Fibroblast of skin of left quadriceps (primary cell): Measurements from ENCODE around the gene LRRC42.

Experiments used
- DNase-seq, 2 experiments: peaks; one replicate each; pipeline ENCODE4 v3.0.0-alpha.2; 2013; ENCODE audit warnings: low read depth in 2 of 2

LRRC42 gene, protein sequence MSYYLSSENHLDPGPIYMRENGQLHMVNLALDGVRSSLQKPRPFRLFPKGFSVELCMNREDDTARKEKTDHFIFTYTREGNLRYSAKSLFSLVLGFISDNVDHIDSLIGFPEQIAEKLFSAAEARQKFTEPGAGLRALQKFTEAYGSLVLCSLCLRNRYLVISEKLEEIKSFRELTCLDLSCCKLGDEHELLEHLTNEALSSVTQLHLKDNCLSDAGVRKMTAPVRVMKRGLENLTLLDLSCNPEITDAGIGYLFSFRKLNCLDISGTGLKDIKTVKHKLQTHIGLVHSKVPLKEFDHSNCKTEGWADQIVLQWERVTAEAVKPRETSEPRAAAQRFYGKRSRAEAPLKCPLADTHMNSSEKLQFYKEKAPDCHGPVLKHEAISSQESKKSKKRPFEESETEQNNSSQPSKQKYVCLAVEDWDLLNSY

DNA sequence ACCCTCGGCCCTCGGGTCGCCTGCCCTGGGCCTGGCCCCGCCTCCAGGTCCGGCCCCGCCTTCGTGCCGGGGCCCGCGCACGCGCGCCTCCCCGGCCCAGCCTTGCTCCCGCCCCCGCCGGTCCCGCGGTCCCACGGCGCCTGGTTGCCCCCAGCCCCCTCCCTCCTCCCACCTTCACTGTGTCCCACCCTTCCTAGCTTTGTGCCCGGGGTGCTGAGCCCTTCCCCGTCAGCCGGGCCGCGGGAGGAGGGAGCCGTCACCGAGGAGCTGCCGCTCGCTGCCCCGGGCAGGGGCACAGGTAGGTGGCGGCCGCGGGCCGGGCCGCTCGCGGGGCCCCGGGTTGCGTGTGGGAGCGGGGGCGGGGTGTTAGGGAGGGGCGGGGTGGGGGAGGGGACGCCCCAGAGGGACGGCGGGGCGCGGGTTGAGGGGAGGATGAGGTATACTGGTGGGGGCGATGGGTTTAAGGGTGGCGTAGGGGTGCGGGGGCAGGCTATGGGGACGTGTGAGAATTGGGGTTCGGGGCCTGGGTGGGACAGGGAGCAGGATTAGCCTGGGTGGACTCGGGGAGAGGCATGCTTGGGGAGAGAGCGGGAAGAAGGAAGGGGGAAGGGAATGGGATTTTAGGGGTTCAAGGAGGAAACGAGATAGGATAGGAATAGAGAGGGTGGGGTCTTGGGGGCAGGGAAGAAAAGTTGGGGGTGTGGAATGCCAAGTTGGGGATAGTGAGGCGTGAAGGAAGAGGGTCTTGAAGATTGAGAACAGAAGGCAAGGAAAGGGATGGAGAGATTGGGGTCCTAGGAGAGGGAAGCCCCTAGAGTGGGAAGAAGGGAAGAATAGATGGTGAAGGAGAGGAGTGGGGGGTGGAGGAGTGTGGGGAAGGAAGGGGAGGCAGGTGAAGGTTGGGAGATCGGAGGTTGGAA is at the start of gene LRRC42:
LRRC42 (plus strand) TSS at position 99 of the 920 bp plus-strand sequence. CDS start 5,650 bp downstream, outside the sequence.
- no peak for DNase-seq

DNA sequence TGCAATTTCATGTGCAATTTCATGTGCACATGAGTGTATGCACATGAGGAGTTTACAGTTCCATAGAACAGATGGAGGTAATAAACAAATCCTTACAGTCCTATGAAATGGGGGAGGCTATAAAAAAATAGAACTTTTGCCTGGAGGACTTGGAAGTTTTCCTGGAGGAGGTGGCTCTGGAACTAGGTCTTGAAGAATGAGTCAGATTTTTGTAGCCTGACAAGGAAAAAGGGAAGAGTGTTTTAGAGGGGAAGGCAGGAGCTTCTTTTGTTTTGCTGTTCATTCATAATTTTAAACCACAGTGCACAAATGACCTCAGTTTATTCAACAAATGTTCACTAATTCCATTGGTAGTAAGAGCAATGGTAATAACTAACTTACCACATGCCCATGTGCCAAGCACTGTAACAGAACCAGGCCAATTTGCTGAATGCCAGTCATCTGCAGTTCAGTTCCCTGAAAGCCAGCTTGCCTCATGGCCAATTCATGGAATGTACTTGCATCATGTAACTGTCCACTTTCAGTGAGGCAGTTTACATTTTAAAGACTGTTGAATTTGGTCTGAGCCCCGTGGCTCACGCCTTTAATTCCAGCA is 49.4 kb upstream of the LRRC42 start:
- peak; percentile 87 to 90 for DNase-seq

DNA sequence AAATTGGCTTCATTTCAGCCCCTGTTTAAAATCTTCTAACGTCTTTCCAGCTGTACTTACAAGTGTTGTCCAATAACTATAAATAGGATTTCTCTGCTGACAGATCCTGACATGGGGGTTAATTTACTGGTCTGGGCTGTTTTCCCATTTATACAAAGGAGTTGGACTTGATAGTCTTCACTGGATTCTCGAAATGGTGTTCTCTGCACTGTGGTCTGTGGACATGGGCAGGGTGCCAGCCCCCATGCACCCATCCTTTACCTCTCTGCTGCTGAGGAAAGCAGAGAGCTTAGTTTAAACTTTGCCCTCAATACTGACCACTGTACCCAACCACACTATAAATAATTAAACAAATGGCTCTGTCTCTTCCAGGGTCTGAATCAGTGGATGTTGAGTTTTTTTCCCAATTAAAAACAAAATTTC is 46.9 kb upstream of the LRRC42 start:
- peak; percentile 72 for DNase-seq

DNA sequence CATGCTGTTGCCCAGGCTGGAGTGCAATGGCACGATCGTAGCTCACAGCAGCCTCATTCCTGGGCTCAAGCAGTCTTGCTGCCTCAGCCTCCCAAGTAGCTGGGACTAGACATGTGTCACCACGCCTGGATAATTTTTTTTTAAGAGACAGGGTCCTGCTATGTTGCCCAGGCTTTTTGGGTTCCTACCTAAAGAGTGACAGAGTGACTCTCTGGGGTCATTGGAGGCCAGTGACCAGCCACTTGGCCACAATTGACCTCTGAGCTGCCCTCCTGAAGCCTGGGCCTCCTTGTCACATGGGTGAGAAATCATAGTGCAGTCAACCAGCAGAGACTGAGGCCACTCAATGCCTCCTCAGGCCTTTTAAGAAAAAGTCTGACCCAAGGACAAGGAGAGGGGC is 46.4 kb upstream of the LRRC42 start:
- no peak for DNase-seq

DNA sequence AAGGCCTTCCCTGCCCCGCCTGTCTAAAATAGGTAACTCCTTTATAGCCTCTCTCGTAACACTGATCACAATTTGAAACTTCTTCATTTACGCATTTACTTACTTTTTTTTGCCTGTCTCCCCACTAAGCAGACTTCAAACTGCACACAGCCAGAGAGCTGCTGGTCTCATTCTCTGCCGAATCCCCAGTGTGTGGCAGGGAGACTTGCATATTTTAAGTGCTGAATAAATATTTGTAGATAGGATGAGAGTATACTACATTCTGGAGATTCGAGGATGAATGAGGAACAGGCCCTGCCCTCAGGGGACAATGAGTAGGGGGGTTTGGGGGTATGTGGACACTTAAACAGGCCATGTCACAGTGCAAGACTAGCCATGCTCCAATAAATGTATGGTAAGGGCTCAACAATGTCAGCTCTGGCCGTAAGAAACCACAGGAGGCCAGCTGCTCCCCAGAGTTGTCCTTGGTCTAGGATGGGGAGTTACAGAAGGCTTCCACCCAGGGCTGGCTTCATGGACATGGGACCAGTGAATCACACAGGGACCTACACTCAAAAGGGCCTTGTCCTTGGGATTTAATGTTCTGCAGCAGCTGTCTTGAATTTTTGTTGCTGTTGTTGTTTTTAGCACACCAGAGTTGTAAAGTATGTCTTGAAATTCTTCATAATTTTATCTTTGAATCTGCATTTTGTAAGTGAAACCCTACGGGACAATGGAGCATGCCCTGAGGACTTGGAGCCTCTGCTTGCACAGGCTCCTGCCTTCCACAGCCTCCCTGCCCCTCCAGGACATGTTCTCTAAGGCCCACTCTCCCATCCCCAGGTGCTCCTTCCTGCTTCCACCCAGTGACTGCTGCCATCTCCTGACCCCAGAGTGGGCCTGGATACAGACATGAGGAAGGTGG is 43.7 kb upstream of the LRRC42 start:
- no peak for DNase-seq

DNA sequence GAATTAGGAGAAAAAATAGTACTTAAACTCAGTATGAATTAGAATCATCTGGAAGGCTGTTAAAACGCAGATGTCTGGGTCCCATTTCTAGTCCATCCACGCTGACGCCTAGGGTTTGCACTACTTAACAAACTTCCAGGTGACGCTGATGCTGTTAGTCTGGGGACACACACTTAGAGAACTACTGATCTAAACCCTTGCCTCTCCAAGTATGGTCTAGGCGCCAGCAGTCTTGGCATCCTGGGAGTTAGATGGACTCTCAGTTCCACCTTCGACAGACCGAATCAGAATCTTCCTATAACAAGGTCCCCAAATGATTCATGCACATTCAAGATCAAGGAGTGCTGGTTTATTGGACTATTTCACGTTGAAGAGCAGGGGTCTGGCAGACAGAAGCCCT is 40.6 kb upstream of the LRRC42 start:
- no peak for DNase-seq

DNA sequence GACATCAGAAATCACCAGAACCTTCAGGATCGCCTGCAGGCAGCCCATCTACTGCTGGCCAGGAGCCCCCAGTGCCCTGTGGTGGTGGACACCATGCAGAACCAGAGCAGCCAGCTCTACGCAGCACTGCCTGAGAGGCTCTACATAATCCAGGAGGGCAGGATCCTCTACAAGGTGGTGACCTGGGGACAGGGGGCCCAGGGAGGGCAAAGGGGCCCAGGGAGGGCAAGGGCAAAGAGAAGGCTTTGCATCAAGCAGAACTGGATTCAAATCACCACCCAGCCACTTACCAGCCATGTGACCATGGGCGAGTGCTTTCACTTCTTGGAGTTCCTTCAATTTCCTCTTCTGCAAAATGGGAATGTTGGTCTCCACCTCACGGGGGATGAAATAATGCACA is 40.0 kb upstream of the LRRC42 start:
- no peak for DNase-seq

DNA sequence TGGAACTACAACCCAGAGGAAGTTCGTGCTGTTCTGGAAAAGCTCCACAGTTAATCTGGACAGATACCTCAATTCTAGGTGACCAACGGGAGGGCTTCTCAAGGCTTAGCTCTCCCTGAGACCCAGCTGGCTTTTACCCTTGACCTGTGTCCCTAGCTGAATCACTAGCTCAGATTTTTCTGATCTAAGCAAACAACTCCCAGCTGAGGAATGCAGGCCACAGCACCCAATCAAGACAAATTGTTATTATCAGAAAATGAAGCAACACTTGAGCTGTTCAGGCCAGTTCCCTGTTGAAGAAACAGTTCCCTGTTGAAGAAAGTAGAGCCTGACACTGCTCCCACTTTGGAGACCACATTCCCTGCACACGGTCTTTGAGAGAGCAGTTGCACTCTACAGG is 36.2 kb upstream of the LRRC42 start:
- no peak for DNase-seq

DNA sequence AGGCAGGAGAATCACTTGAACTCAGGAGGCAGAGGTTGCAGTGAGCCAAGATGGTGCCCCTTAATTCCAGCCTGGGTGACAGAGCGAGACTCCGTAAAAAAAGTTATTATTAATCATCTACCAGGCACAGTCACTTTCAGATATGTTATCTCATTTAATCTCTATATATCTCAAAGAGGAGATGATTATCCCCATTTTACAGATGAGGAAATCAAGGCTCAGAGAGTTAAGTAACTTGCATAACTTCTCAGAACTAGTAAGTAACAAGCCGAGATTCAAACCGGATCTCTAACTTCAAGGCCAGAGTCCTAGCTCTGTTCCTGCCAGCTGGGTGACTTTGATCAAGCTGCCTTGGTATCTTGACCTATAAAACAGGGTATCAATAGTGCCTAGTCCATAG is 34.7 kb upstream of the LRRC42 start:
- DNase-seq = no peak

DNA sequence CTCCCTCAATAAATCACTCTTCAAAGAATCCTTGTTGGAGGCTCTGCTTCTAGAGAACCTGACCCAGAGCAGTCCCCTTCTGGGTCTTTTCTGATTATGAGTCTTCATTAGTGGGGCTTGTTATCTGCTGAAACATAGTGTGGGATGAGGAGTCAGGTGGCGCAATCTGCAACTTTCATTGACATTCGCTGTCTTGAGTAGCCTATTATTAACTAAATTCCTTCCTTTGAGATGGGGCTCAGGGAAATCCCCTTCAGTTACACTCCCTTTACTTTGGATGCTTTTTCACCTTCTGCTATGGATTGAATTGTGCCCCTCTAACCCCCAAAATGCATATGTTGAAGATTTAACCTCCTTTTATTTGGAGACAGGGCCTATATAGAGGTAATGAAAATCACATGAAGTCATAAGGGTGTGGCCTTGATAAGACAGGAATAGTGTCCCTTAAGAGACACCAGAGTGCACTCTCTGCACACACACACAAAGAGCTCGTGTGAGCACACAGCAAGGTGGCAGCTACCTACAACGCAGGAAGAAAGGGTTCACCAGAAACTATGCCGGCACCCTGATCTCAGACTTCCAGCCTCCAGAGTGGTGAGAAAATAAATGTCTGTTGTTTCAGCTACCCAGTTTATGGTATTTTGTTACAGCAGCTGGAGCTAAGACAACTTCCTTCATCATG is 32.7 kb upstream of the LRRC42 start:
- no peak for DNase-seq

DNA sequence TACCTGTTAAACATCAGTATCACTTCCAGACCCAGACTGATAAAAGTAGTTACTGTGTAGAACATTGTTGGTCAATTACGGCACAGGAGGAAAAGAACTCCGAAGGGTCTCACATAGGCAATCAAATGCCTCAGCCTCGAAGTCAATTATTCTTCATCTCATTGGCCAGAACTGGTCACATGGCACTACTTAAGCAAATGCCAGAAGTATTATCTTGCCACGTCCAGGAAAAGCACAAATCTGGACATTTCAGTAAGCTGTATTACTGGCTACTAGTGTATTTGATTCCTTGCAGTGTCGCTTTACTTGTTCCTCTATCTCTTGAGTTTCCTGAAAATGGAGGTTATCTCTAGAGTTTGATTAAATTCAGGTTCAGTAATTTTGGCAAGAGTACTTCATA is 27.8 kb upstream of the LRRC42 start:
- no peak for DNase-seq

DNA sequence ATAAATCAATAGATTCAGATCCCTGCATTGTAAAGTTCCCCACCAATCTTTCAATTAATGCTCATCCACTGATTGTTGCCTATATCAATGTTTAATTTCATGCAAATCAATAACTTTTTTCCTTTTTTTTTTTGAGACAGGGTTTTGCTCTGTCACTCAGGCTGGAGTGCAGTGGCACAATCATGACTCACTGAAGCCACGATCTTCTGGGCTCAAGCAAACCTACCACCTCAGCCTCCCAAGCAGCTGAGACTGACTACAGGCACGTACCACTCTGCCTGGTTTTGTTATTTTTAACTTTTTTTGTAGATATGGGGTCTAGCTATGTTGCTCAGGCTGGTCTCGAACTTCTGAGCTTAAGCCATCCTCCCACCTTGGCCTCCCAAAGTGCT is 26.5 kb upstream of the LRRC42 start:
- DNase-seq = no peak

DNA sequence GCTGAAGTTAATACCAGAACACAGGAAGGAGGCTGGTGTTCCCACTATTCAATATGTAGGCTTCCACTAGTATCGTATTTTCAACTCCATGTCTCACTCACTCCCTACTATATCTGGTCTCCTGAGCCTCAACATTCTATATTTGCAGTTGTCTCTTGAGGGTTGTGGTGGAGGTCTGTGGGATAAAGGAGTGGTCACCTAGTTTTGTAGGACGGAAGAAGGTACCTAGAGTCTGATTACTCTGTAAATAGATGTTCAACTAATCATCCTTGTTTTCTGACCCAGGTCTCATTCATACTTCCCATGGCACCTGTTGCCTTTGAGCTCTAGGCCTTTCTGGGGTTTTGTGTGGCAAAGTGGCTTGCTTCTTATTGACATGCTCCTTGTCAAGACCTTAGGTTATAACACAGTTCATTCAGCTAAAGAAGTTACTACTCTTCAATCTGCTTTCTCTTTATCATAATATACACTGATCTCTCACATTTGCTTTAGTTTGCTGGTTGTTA is 18.7 kb upstream of the LRRC42 start:
- no peak for DNase-seq

DNA sequence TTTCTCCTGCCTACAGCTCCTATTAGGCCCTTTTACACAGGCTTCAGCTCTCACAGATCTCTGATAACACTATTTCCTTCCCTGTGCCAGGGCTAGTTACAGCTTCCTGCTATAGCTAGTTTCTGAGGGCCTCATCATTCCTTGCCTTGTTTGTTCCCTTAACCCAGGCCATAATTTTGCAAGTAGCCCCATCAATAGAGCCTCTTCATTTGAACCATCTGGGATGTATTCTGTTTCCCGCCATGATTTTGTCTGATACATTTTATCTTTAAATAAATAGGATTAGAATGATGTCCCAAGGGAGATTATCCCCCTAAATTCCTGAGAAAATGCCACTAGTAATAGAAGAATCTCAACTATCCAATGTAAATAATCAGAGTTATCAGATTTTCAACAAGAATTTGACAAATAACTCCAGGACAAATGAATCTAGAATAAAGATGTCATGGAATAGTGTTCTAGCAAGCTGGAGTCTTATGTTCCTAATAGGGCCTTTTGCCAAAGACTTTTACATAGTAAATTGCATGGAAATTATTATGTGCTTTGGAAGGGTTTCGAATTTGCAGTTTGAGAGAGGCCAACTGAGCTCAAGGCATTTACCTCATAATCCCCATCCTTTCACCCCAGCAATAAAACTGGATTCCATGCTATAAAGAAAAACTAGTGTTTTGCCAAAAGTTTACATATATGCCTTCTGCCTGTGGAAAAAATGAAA is 16.7 kb upstream of the LRRC42 start:
- peak in 1 of 2 experiments; percentile 24 for DNase-seq

DNA sequence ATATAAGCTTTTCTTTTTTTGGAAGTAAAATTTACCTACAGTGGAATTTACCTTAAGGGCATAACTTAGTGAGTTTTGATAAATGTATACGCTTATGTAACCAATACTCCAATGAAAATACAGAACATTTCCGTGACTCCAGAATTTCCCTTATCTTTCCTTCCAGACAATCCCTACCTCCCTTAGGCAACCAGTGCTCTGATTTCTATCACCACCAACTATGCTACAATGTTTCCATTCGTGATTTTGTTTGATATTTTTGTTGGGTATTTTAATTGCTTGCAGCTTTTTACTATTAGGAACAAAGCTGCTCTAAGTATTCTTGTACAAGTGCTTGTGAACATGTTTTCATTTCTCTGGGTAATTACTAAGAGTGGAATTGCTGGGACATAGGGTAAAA is 15.2 kb upstream of the LRRC42 start:
- no peak for DNase-seq

DNA sequence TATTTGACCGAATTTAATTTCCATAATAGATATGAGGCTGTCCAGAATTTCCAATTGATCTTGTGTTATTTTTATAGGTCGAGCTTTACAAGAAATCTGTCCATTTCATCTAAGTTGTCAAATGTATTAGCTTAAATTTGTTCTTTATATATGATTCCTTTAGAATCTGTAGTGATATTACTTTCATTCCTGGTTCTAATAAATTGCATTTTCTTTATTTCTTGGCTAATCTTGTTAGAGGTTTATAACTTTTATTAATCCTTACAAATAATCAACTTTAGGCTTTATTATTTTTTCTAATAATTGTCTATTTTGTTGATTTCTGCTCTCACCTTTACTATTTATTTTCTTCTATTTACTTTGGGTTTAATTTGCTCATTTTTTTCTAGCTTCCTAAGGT is 14.6 kb upstream of the LRRC42 start:
- no peak for DNase-seq

DNA sequence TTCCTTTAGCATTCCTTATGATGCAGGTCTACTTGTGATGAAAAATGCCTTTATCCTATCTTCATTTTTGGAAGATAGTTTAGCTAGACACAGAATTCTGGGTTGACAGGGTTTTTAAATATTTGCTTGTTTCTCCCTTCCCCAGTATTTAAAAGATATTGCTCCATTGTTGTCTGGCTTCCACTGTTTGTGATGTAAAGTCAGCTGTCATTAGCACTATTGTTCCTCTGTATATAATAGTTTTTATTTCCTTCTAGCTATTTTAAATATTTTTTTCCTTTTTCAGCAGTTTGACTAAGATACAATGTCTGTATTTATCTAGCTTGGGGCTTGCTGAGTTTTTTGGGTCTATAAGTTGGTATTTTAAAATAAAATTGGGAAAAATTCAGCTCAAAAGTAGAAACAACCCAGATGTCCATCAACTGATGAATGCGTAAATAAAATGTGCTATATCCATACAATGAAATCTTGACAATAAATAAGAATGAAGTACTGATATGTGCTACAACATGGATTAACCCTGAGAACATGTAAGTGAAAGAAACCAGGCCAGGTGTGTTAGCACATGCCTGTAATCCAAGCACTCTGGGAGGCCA is 11.9 kb upstream of the LRRC42 start:
- DNase-seq = no peak

DNA sequence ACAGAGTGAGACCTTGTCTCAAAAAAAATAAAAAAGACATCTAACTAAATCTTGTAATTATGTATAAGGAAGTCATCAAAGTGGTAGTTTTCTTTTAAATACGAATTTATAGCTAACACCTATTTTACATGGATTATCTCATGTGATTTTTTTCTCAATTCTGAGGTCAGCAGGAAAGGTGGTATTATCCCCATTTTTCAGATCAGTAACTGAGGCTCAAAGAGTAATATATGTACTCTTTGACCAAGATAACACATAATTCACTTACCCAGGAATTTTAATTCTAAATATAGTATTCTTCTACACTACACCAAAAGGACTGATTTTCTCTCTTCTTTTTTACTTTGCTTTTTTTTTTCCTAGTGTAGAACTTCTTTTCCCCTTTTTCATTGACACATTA is 9.7 kb upstream of the LRRC42 start:
- no peak for DNase-seq

DNA sequence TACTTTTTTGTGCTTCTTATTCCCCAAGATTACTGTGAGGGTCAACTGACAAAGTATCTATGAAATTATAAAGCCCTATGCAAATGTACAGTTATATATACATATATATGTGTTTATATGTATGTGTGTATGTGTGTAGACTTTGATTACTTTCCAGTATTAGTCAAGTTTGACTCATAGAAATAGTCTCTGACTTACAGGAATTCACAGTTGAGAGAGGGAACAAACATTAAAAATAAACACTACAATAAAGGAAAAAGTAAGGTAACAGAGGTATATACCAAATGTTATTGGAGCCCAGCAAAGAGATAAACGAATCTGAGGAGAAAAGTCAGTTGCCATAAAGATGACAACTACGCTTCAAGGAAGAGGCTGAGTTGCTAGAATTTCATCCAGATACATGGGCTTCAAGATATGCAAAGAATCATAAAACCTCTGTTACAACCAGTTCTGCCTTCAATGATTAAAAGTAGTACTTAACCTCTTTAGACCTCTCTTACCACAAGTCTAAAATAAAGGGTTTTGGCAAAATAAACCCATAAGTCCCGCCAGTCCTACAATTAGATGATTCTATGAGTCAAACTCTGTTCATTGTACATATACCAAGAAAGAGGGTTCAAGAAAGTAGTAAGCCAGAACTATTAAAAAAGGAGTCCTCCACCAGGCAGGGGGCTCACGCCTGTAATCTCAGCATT is 7.9 kb upstream of the LRRC42 start:
- no peak for DNase-seq
